ENCODE results near the gene ADIPOR2.
"Not testable (repeated sequence)": the region's sequence is repeated elsewhere in the genome, so short reads cannot be mapped to it uniquely, and the experiment has no call there.

The ADIPOR2 gene

GRCh38 chr12:1716215-1716862, 25.5 kb downstream of the ADIPOR2 start:
- DNase-seq (ENCODE audit: insufficient read length) (no peak), FAIRE-seq (no peak)
- no peak for TF ChIP-seq POLR2A (IDR thresholded peaks at IDR 0.05; ENCODE audit: low read depth, low read length)
- TF ChIP-seq TAF1 (IDR thresholded peaks at IDR 0.05; ENCODE audit: borderline replicate concordance, low read depth, low read length), result no peak
- TF ChIP-seq POLR2AphosphoS5 (IDR thresholded peaks at IDR 0.05; ENCODE audit: low read depth, low read length), result no peak

GRCh38 chr12:1716911-1717310, 26.0 kb downstream of the ADIPOR2 start:
- no peak for FAIRE-seq
- no peak for TF ChIP-seq POLR2AphosphoS5 (IDR thresholded peaks at IDR 0.05; ENCODE audit: low read depth, low read length)
- no peak for TF ChIP-seq TAF1 (IDR thresholded peaks at IDR 0.05; ENCODE audit: borderline replicate concordance, low read depth, low read length)
- no peak for TF ChIP-seq POLR2A (IDR thresholded peaks at IDR 0.05; ENCODE audit: low read depth, low read length)
- no peak for DNase-seq (ENCODE audit: insufficient read length)

- no peak for DNase-seq (ENCODE audit: insufficient read length)
- FAIRE-seq, result no peak
- TF ChIP-seq TAF1 (IDR thresholded peaks at IDR 0.05; ENCODE audit: borderline replicate concordance, low read depth, low read length), result no peak
- no peak for TF ChIP-seq POLR2AphosphoS5 (IDR thresholded peaks at IDR 0.05; ENCODE audit: low read depth, low read length)
- TF ChIP-seq POLR2A (IDR thresholded peaks at IDR 0.05; ENCODE audit: low read depth, low read length), result no peak
These were observed 28.3 kb downstream of the ADIPOR2 start for GRCh38 chr12:1719139-1719538.

- no peak for DNase-seq (ENCODE audit: insufficient read length)
- TF ChIP-seq TAF1 (IDR thresholded peaks at IDR 0.05; ENCODE audit: borderline replicate concordance, low read depth, low read length), result no peak
- no peak for TF ChIP-seq POLR2A (IDR thresholded peaks at IDR 0.05; ENCODE audit: low read depth, low read length)
These were observed 29.6 kb downstream of the ADIPOR2 start for GRCh38 chr12:1720494-1720893.

GRCh38 chr12:1723721-1724120, 32.9 kb downstream of the ADIPOR2 start:
- no peak for FAIRE-seq
- no peak for TF ChIP-seq POLR2AphosphoS5 (IDR thresholded peaks at IDR 0.05; ENCODE audit: low read depth, low read length)
- no peak for DNase-seq (ENCODE audit: insufficient read length)

More at GRCh38 chr12:1720494-1720893, 29.6 kb downstream of the ADIPOR2 start:
- no peak for FAIRE-seq

GRCh38 chr12:1724250-1724649, 33.4 kb downstream of the ADIPOR2 start:
- DNase-seq (ENCODE audit: insufficient read length), result no peak
- no peak for FAIRE-seq
- TF ChIP-seq POLR2AphosphoS5 (IDR thresholded peaks at IDR 0.05; ENCODE audit: low read depth, low read length) (no peak), POLR2A (IDR thresholded peaks at IDR 0.05; ENCODE audit: low read depth, low read length) (no peak), TAF1 (IDR thresholded peaks at IDR 0.05; ENCODE audit: borderline replicate concordance, low read depth, low read length) (no peak)

- FAIRE-seq (no peak), DNase-seq (ENCODE audit: insufficient read length) (no peak)
- TF ChIP-seq POLR2AphosphoS5 (IDR thresholded peaks at IDR 0.05; ENCODE audit: low read depth, low read length) (no peak), TAF1 (IDR thresholded peaks at IDR 0.05; ENCODE audit: borderline replicate concordance, low read depth, low read length) (no peak), POLR2A (IDR thresholded peaks at IDR 0.05; ENCODE audit: low read depth, low read length) (no peak)
These were observed 35.9 kb downstream of the ADIPOR2 start for GRCh38 chr12:1726753-1727152.

- FAIRE-seq, result no peak
These were observed 38.0 kb downstream of the ADIPOR2 start for GRCh38 chr12:1728824-1729223.

GRCh38 chr12:1731019-1731687, 40.3 kb downstream of the ADIPOR2 start:
- TF ChIP-seq POLR2AphosphoS5 (IDR thresholded peaks at IDR 0.05; ENCODE audit: low read depth, low read length), result no peak
- TF ChIP-seq POLR2A (IDR thresholded peaks at IDR 0.05; ENCODE audit: low read depth, low read length), result no peak
- TF ChIP-seq TAF1 (IDR thresholded peaks at IDR 0.05; ENCODE audit: borderline replicate concordance, low read depth, low read length), result no peak
- FAIRE-seq, result no peak
- DNase-seq (ENCODE audit: insufficient read length), result no peak

More at GRCh38 chr12:1728824-1729223, 38.0 kb downstream of the ADIPOR2 start:
- DNase-seq (ENCODE audit: insufficient read length), result no peak
- TF ChIP-seq POLR2AphosphoS5 (IDR thresholded peaks at IDR 0.05; ENCODE audit: low read depth, low read length) (no peak), POLR2A (IDR thresholded peaks at IDR 0.05; ENCODE audit: low read depth, low read length) (no peak), TAF1 (IDR thresholded peaks at IDR 0.05; ENCODE audit: borderline replicate concordance, low read depth, low read length) (no peak)

- DNase-seq (ENCODE audit: insufficient read length); FAIRE-seq: not testable (repeated sequence)
These were observed 40.8 kb downstream of the ADIPOR2 start for GRCh38 chr12:1731688-1732078.

GRCh38 chr12:1732914-1733313, 42.0 kb downstream of the ADIPOR2 start:
- no peak for FAIRE-seq
- DNase-seq (ENCODE audit: insufficient read length), result no peak
- no peak for TF ChIP-seq TAF1 (IDR thresholded peaks at IDR 0.05; ENCODE audit: borderline replicate concordance, low read depth, low read length)
- no peak for TF ChIP-seq POLR2A (IDR thresholded peaks at IDR 0.05; ENCODE audit: low read depth, low read length)
- TF ChIP-seq POLR2AphosphoS5 (IDR thresholded peaks at IDR 0.05; ENCODE audit: low read depth, low read length), result no peak

GRCh38 chr12:1733712-1734111, 42.8 kb downstream of the ADIPOR2 start:
- DNase-seq (ENCODE audit: insufficient read length); FAIRE-seq: not testable (repeated sequence)
